RPMI8226 (cell line): ENCODE results near the gene GFPT2.

Experiments used
- DNase-seq: peaks from one replicate; pipeline ENCODE4 v3.0.0-alpha.2; 2015

GFPT2 gene

DNA sequence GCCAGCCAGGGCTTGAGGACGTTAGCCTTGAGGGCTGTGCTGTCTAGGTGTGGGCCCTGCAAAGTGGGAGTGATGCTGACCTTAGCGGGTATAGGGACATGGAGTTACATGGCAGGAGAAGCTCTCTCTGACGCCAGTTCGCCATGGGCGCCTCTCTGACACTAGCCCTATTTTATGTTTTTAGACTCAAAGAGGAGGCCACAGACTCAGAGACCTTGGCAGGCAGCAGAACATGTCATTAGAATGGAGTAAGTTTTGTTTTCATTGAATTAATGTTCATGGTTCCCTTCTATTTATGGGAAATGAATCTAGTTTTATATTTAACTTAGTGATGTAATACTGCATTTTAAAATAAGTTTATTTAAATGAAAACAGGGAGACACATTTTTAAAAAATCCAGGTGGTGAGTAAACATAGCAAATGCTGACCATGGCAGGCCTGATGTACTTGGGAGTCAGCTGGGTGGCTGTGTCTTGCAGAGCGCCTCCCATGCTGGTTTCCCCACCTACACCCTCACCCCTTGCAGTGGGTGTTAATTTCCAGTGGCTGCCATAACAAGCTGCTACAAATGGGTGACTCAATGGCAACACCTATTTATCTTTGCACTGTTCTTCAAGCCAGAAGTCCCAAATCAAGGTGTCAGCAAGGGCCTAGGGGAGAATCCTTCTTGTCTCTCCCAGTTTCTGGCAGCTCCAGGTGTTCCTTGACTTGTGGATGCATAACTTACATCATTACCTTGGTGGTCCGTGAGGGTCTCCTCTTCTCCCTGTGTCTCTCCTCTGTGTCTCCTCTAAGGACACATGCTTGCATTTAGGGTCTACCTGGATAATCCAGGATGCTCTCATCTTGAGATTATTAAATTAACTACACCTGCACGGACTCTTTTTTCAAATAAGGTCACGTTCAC is 25.6 kb upstream of the GFPT2 start:
- DNase-seq: no peak

DNA sequence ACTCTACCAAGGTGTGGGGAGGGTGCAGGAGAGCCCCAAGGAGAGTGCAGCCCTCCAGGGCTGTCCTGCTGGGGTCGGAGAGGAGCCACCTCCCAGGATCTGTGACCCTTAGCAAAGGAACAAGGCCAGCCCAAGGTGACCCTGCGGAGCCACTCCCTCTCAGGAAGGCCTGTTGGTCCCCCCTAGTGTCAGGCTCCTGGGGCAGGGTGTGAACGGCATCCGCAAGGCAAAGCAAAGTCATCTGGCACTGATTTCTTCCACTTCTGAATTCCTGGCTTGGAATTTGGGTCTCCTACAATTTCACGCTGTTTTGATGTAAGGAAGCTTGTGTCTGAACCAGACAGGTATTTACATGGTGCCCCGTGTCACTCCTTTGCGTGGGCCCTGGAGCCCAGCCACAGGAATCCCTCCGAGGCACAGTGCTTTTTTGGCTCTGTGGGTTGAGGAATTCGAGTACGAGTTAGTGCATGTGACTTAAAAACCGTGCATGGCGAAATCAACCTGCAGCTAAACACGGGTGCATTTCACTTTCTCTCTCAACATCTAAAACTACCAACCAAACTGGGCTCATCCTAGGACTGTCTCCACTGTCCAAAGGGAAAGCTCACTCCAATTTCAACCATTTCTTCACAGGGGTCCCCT is 24.5 kb upstream of the GFPT2 start:
- DNase-seq: no peak

DNA sequence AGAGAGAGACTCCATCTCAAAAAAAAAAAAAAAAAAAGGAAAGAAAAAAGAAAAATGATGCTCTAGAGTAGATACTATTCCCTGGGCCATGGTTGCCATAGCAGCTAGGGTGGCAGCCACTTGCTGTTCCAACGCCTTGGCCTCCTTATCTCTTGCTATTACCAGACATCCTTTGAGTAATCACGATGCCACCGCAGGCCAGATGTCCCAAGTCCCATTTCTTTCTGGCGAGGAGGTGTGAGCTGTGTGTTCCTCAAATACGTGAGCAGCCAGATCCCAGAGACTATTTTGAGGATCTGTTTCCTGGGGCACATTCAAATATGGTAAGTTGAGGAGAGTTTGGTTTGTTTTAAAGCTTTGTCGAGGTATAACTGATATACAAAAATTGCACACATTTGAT is 23.4 kb upstream of the GFPT2 start:
- DNase-seq: no peak

DNA sequence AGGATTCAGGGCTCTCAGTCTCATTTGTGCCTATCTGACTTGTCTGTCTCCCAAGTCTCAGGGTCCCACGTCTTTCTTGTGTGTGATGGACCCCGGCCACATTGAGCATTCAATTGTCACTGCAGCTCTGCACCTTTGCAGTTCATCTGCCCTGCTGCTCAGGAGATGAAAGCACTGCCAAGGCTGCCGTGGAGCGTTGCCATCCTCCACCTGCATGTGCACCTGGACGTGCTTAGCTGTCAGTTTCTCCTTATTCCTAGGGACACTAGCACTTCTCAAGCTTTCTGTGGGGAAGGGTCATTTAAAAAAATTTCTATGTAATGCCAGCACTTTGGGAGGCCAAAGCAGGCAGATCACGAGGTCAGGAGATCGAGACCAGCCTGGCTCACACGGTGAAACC is 22.8 kb upstream of the GFPT2 start:
- DNase-seq: peak; percentile 51

DNA sequence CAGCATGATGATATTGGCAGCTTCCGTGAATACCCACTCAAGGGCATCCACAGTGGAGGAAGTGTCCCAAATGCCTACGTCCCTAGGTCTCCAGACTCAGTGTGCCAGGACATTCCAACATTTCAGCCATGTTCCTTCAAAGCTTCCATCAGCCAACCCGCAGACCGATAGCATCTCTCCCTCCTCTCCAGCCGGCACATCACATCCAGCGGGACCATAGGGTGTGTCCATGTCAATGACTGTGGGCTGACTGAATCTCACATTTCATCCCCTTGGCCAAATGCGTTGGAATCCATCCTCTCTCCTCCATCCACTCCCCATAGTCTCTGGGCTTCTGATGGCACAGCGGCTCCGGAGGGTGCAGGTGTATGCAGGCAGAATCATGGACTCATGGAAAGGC is 22.2 kb upstream of the GFPT2 start:
- no peak for DNase-seq

DNA sequence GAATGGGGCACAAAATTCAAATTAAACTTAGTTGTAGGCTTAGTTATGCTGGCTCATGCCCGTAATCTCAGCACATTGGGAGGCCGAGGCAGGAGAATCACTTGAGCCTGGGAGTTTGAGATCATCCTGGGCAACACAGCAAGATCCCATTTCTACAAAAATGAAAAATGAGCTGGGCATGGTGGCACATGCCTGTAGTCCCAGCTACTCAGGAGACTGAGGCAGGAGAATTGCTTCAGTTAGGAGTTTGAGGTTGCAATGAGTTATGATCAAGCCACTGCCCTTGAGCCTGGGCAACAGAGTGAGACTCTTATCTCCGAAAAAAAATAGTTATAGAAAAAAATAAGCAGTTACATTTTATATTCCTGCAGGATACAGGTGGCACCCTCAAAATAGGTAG is 20.7 kb upstream of the GFPT2 start:
- no peak for DNase-seq

DNA sequence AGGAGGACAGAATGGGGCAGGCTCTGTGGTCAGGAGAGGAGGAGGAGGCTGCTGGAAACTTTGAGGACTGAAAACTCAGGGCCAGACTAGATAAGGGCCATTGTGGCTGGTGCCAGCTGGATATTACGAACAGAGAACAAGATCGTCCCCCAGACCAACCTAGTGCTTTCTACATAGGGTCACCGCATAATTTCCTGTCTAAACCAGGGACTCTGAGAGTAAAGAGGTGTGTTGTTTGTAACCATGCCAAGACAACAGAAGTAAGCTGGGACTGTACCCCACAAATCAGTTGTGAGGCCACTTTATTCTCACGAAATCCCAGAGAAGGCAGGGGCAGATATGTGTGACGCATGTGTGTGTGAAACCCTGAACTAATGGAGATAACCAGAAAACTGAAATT is 20.3 kb upstream of the GFPT2 start:
- DNase-seq: no peak

DNA sequence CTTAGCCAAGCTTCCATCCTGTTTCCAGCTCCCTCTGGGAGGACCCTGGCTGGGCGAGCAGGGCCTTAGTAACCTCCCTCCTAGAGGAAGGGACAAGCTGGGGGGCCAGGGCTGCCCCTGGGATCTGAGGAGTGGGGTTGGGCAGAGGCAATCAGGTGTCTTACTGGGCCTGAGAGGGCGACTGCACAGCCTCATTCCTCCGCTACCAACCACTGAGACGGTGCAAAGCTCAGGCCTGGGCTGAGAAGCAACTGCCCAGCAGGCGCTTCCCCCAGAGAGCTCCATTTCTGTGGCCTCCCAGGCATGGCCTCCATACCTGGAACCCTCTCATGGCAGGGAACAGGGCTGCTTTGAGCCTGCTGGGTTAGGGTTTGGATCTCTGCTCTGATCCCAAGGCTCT is 18.8 kb upstream of the GFPT2 start:
- no peak for DNase-seq

DNA sequence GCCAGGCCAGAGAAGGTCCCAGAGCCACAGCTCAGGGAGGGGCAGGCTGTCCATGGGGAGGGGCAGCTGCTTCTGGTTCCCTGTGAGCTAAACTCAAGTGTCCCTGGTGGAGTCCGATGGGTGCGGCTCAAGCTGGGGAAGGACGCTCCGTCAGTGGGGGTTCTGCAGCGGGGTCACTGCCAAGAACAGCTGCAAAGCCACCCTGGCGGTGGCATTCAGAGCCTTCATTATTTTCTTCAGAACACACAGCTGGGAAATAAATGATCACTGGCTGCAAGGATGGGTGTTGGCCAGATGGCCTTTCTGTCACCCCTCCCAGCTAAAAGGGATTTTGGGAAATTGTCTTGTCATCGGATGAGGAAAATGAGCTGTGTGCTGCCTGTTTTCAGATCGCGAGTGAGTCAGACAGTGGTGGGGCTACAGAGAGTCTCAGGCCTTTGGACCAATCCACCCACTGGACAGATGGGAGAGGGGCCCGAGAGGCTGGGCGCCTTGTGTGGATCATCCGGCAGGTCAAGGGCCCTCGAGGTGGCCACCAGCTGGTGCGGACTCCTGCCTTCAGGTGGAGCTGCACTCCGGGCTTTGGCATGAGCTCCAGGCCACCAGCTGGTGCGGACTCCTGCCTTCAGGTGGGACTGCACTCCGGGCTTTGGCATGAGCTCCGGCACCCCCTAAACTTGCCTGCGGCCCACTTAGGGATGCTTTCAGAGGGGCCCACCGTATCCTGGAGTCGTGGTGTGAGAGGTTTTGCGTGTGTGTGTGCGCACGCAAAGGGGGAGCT is 17.9 kb upstream of the GFPT2 start:
- no peak for DNase-seq

DNA sequence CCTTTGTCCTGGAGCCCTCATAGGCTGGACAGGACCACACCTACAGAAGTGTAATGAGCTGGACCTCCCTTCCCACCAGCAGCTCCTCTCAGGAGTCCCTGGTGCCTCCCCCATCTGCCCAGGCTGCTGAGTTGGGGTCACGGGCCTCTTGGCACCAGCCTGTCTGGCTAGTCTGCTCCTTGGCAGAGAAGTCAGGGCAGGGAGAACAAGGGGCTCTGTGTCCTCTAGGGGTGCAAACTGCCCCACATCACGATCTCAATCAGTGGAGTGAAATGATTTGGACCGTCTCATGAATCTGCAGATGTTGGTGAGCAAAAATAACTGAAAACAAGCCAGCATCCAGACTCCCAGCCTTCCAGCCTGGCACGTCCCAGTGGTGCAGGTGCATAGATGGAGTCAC is 14.9 kb upstream of the GFPT2 start:
- DNase-seq: no peak

DNA sequence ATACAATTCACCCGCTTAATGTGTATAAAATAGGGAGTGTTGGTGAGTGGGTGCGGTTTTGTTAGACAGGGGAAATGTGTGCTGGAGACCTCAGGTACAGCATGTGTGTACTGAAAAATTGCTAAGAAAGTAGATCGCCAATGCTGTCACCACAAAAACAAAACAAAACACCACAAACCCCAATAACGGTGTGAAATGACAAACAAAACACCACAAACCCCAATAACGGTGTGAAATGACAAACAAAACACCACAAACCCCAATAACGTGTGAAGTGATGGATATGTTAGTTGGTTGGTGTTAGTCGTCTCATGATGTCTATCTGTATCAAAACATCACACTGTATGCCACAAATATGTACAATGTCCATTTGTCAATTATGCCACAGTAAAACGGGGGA is 14.2 kb upstream of the GFPT2 start:
- DNase-seq: no peak

DNA sequence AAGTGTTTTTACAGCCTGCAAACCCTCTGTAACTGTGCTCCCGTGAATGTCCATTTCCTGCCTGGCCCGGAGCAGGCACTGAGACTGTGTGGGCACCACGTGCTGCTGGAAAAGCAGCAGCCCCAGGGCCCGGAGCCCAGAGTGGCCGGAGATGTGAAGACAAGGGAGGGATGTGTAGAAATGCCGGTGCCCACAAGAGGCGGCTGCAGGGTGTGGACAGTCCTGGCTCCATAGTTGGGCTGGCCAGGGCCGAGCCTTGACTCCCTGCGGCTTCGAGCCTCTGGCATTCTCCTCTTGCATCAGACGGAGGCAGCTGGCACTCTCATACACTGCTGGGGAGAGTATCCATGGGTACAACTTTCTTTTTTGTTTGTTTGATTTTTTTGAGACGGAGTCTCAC is 13.2 kb upstream of the GFPT2 start:
- no peak for DNase-seq

DNA sequence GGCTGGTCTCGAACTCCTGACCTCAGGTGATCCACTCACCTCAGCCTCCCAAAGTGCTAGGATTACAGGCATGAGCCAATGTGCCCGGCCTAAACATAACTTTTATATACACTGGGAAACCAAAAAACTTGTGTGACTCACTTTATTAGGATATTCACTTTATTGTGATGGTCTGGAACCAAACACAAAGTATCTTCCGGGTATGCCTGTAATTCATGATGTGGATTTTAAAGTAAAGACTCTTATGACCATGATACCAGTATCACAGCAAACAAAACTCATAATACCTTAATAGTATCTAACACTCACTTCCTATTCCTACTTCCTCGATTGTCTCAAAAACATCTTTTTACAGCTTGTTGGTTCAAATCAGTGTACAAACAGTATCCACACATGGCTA is 12.7 kb upstream of the GFPT2 start:
- no peak for DNase-seq

DNA sequence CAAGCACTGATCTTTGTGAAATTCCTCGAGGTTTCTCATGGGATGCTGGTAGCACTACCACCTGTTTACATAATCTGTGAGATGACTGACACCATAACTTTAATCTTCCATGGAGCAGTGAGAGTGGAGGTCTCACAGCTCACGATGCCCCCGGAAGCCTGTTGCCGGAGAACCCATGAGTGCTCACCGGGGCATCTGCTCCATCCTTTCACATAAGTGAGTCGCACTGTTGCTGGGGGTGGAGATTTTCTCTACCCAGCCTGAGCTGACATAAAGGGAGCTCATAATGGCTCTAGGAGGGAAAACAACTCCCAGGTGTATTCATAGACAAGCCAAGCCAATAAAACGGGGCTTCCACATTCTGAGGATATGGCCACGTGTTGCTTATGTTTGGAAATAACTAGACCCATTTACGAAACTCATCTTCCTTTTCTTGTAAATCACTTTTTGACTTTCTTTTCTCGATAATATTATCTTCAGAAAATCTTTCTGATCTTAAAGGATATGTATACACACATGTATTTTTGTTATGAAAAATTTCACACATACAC is 11.2 kb upstream of the GFPT2 start:
- DNase-seq: no peak

DNA sequence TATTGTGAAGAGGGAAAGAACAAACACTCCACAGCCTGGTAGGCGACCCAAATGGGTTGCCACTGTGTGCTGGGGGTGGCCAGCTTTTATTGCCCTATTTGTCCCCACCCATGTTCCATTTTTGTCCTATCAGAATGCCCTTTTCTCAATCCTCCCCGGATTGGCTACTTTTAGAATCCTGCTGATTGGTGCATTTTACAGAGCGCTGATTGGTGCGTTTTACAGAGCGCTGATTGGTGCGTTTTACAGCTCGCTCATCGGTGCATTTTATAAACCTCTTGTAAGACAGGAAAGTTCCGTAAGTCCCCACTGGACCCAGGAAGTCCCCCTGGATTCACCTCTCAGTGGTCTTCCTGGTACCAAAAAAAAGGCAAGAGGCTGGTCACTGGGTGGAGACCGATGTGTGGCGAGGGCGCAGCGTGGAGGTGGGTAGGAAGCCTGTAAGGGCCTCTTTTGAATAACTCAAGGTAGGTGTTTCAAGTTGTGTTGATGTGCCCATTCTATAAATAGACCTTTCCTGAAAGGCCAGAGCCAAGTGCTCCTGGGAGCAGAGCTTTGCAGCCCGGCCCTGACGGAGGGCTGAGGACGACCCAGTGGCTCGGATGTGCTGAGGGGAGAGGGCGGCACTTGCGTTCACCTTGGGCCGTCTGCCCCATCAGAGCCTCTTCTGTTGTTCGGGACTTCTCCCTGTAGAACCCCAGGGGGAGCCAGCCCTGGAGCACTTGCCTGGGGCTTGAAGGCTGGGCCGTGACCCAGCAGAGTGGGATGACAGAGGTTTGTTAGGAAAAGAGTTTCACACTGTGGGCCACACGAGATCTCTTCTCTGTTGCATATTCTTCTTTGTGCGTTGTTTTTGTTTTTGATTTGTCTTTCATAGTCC is 7.2 kb upstream of the GFPT2 start:
- DNase-seq: no peak

DNA sequence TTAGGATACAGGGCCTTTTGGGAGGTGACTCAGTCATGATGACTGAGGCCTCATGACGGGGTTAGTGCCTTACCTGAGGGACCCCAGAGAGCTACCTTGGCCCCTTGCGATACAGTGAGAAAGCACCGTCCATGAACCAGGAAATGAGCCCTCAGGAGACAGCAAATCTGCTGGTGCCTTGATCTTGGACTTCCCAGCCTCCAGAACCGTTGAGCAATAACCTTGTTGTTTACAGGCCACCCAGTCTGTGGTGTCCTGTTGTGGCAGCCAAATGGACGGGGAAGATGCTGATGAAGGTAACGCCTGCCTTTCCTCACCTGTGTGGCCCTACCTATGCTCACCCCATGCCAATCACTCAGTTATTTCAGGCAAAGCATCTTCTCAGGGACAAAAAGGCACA is 5.6 kb upstream of the GFPT2 start:
- no peak for DNase-seq

DNA sequence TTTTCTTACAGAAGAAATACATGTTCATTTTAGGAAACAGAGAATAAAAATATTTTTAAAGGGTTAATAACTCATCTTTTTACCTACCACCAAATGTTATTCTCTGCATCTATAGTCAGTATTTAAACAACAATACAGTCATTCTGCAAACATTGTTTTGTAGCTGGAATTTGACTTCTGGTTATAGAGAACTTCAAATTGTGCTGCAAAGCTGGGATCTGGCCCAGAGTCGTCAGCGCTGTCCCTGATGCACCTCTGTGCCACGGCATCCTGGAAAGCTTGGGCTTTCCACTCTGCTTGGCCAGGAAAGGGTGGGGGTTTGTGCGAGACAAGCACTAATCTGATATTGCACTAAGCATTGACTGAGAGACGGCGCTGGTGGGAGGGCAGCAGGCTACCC is 5.0 kb upstream of the GFPT2 start:
- no peak for DNase-seq

DNA sequence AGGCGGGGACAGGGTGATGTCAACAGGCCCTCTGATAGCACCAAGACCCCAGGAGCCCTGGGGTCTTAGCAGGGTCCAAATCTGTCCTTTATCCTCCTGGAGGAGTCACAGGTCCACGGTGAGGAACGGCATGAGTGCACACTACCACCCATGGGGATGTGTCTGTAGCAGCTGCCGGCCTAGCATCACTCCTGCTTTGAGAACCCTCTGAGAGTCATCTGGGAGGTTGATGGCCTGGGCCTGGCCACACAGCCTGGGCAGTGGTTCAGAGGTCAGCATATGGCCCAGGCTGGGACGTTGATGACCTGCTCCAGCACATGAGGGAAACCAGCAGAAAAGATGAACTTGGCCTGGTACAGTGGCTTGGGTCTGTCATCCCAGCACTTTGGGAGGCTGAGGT is 1.8 kb upstream of the GFPT2 start:
- DNase-seq: no peak

DNA sequence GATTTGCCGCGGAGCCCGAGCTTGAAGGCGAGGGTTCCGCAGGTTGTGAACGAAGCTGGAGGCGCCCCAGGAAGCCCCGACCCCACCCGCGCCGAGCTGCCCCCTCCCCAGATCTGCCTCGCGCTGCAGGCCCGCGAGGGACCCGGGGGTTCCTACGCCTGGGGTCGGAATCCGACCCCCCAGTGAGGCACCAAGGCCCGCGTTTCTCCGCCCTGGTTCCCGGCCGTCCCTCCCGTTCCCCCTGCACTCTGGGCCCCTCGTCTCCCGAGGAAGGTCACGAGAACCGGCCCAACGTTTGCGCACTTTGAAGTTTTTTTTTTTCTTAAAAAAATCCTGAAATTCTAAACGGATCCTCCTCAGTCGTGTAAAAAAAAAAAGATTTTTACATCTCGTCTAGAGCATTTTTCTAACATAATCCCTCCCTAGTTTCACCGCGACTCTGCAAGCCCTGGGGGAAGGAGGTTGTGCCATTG is 880 bp upstream of the GFPT2 start:
- DNase-seq: no peak

DNA sequence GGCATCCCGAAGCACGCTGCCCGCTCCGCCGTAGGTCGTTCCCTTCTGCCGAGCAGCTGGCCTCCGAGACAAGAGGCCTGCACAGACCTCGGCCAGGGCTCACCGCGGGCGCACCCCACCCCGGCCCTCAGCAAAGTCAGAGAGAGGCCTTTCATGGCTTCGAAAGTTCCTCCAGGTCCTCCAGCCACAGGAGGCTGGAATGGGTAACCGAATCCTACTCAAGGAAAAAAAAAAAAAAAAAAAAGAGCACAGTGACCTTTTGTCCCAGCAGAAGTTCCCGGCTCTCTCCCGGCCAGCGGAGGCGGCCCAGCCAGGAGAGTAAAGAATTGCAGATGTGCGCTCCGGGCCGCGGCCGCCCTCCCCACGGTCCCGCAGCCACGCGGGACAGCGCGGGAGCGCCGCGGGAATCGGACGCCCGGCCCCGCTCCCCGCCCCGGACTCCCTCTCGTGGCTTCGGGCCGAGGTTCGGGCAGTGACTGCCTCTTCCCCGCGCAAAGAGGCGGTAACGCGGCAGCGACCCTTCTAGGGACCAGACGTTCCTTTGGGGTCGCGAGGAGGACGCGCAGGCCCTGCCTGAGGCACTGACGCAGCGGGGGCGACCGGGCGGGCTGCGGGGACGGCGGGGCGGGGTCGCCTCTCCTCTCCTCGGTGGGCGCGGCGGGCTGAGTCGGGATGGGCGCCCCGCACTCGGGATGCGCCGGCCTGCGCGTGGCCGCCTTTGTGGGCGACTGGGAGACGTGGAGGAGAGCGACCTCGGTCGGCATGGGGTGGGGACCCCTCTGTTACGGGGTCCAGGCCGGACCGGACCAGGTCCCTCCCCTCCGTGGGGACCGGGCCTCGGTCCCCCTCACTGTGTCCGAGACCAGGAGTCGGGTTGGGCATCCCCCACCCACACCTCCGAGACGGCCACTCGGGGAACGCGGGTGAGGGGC is 754 bp downstream of the GFPT2 start:
- no peak for DNase-seq
